PFSK-1 (cell line): ENCODE results near the gene C19orf47.

Source experiments
- FOXP2 ChIP-seq: optimal IDR thresholded peaks from 2 replicates; pipeline ENCODE3; 2011; ENCODE audit warnings: borderline replicate concordance, control low read depth, inconsistent platforms; ENCODE audit not compliant: insufficient read depth; ENCODE audit errors: extremely low read length, extremely low read depth
- POLR2AphosphoS5 ChIP-seq: IDR thresholded peaks from 2 replicates; pipeline ENCODE4 v1.6.1; 2012; ENCODE audit warnings: low read depth, mild to moderate bottlenecking, control low read depth, low read length, moderate library complexity
- SIN3A ChIP-seq: IDR thresholded peaks from 2 replicates; pipeline ENCODE4 v1.6.1; 2012; ENCODE audit warnings: mild to moderate bottlenecking, low read length, moderate library complexity, borderline replicate concordance; ENCODE audit not compliant: insufficient read depth
- TAF1 ChIP-seq: IDR thresholded peaks from 2 replicates; pipeline ENCODE4 v1.6.1; 2012; ENCODE audit warnings: low read length, control low read depth, borderline replicate concordance; ENCODE audit not compliant: insufficient read depth
- TF ChIP-seq, protein P1 (sequence below), 2 experiments: IDR thresholded peaks; 2 replicates each; pipeline versions ENCODE4 v1.6.1 to v1.8.0; 2011 to 2012; ENCODE audit warnings: low read depth in 2 of 2, low read length in 2 of 2, control low read depth in 1 of 2, inconsistent platforms in 1 of 2, mild to moderate bottlenecking in 1 of 2, moderate library complexity in 1 of 2; ENCODE audit not compliant: insufficient read depth in 1 of 2

Gene C19orf47

DNA sequence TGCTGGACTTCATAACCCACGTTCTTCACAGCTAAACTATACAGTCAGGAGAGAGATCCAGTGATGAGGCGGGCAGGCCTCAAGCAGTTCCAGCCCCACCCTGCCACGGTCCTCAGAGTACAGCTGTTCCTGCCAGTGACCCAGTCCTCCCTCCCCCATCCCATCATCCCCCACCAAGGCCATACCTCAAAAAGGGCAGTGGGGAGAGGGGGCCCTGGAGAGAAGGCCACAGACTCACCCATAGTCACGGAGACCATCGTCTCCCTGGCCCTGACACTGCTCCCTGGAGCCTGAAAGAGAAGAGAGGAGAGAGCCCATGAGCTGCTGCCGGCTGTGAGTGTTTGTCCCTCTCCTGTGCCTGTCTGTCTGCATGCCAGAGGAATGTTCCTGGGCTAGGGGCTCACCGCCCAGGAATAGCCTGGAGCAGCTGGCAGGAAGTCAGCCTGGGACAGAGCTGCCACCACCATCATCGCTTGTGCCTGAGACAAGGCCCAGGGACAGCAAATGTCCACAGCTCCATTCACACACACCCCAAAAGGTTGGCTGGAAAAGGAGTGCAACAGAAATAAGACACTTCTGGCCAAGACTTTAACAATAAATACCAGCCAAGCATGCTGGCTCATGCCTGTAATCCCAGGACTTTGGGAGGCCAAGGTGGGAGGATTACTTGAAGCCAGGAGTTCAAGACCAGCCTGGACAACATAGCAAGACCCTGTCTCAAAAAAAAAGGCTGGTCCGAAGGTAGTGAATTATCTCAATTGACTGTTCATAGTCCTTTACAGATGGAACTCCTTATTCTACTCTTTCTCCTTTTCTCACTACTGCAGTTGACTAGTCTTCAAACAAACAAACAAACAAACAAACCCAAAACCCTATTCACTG lies 6.4 kb downstream of the C19orf47 start:
- TF ChIP-seq SIN3A, result no peak
- TF ChIP-seq POLR2AphosphoS5, result no peak
- TF ChIP-seq TAF1, result no peak
- TF ChIP-seq FOXP2, result no peak
- TF ChIP-seq, protein P1, sequence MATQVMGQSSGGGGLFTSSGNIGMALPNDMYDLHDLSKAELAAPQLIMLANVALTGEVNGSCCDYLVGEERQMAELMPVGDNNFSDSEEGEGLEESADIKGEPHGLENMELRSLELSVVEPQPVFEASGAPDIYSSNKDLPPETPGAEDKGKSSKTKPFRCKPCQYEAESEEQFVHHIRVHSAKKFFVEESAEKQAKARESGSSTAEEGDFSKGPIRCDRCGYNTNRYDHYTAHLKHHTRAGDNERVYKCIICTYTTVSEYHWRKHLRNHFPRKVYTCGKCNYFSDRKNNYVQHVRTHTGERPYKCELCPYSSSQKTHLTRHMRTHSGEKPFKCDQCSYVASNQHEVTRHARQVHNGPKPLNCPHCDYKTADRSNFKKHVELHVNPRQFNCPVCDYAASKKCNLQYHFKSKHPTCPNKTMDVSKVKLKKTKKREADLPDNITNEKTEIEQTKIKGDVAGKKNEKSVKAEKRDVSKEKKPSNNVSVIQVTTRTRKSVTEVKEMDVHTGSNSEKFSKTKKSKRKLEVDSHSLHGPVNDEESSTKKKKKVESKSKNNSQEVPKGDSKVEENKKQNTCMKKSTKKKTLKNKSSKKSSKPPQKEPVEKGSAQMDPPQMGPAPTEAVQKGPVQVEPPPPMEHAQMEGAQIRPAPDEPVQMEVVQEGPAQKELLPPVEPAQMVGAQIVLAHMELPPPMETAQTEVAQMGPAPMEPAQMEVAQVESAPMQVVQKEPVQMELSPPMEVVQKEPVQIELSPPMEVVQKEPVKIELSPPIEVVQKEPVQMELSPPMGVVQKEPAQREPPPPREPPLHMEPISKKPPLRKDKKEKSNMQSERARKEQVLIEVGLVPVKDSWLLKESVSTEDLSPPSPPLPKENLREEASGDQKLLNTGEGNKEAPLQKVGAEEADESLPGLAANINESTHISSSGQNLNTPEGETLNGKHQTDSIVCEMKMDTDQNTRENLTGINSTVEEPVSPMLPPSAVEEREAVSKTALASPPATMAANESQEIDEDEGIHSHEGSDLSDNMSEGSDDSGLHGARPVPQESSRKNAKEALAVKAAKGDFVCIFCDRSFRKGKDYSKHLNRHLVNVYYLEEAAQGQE (IDR thresholded peaks at IDR 0.05; ENCODE audit: insufficient read depth in 1 of 2, low read depth in 2 of 2, low read length in 2 of 2), result no peak

DNA sequence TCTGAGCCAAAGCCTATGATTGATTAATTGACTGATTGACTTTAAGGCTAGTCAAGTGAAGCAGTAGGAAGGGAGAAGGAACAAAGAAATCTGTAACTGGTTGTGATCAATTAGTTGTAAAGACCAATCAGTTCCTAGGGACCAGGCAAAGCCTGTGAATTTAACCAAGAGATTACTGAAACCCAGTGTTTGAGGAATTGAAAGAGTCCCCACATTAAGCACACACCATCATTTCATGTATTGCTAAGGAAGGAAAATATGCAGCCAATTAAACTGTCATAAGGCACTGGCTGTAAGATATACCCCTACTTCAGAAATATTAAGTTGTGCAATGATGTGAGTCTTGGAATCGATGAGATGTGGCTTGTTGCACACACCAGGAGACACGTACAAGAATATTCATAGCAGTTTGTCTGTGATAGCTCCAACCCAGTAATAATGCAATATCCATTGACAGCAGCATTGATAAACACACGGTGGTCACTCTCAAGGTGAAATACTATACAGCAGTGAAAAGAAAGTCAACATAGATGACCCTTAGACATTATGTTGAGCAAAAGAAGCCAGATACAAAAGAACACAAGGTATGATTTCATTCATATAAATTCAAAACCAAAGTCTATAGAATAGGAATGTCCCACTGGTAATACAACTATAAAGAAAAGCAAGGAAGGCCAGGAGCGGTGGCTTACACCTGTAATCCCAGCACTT lies 9.0 kb downstream of the C19orf47 start:
- TF ChIP-seq, protein P1 (IDR thresholded peaks at IDR 0.05; ENCODE audit: insufficient read depth in 1 of 2, low read depth in 2 of 2, low read length in 2 of 2), result no peak
- TF ChIP-seq TAF1 (no peak), SIN3A (no peak), POLR2AphosphoS5 (no peak), FOXP2 (no peak)

DNA sequence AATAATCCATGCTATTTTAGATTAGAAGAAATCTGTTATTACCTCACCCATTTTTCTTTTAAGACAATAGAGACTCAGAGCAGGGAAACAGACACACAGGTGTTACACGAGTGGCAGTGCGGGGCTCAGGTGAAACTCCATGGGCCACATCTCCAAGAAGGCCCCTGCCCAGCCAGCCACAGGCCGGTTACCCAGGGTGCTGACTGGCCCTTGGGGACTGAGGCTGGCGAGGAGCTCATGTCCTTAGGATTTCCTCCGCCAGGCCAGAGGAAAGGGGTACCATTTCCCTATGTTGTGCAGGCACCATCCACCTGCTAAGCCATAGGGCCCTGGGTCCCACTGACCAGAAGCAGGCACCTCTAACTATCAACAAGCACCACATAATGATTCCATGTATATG lies 10.6 kb downstream of the C19orf47 start:
- TF ChIP-seq POLR2AphosphoS5, result no peak
- no peak for TF ChIP-seq TAF1
- no peak for TF ChIP-seq SIN3A
- TF ChIP-seq, protein P1 (IDR thresholded peaks at IDR 0.05; ENCODE audit: insufficient read depth in 1 of 2, low read depth in 2 of 2, low read length in 2 of 2), result no peak
- TF ChIP-seq FOXP2, result no peak

DNA sequence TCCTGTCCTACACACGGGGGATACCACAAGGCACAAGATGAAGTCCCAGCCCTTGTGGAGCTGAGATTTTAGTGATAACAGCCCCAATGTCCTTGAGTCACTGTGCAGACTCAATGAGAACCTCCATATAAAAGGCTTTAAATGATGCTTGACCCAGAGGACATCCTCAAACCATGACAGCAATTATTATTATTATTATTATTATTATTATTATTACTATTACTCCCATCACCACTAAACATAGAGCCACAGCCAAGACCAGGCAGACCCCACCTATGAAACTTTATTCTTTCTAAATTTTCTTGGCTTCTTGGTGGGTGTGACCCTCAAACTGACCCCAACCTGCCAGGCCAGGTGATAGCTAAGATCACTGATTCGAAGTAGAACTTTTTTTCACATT lies 11.1 kb downstream of the C19orf47 start:
- TF ChIP-seq POLR2AphosphoS5, result no peak
- no peak for TF ChIP-seq TAF1
- TF ChIP-seq FOXP2, result no peak
- no peak for TF ChIP-seq SIN3A

DNA sequence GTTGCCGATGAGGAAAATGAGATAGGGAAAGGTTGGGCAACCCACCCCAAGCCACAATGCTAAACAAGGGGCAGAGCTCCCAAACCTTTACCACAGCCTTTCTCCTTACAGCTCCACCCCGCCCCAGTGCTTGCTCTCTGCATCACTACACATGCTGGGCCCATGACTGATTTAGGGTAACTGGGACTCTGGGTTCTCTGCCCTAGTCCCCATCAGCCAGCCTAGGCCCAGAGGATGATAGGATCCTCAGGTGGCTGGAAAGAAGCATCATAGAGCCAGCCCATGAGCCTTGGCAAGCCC lies 11.6 kb downstream of the C19orf47 start:
- TF ChIP-seq SIN3A, result no peak
- TF ChIP-seq POLR2AphosphoS5, result no peak
- TF ChIP-seq TAF1, result no peak
- TF ChIP-seq FOXP2, result no peak
- TF ChIP-seq, protein P1 (IDR thresholded peaks at IDR 0.05; ENCODE audit: insufficient read depth in 1 of 2, low read depth in 2 of 2, low read length in 2 of 2), result no peak
